Effector CD4-positive, alpha-beta T cell (primary cell): ENCODE results near the gene WNT8A. TPM values are rescaled to one million over a fixed set of nuclear protein-coding genes. Genes with fewer than 3 reads are reported as not detected.
"Not testable (repeated sequence)": the region's sequence is repeated elsewhere in the genome, so short reads cannot be mapped to it uniquely, and the experiment has no call there.

ENCODE experiments used
- DNase-seq: peaks from one replicate; pipeline ENCODE4 v3.0.0-alpha.2; 2020
- total RNA-seq: gene quantifications from one replicate; lab custom pipeline; 2026; lab: John Stamatoyannopoulos, UW

Gene WNT8A
- not detected for total RNA-seq

GRCh38 chr5:138083702-138084101, at the start of gene WNT8A:
WNT8A (plus strand) TSS chr5:138084033; CDS start chr5:138084128, 95 bp downstream.
- no peak for DNase-seq

GRCh38 chr5:138035605-138036537, 48.0 kb upstream of the WNT8A start:
- peak; percentile 52 for DNase-seq

- DNase-seq: no peak
These were observed 46.6 kb upstream of the WNT8A start for GRCh38 chr5:138037271-138037670.

GRCh38 chr5:138037907-138038633, 45.8 kb upstream of the WNT8A start:
- DNase-seq: no peak

- no peak for DNase-seq
These were observed 45.0 kb upstream of the WNT8A start for GRCh38 chr5:138038826-138039225.

- DNase-seq: not testable (repeated sequence)
These were observed 38.5 kb upstream of the WNT8A start for GRCh38 chr5:138045283-138045682.

- DNase-seq: no peak
These were observed 32.2 kb upstream of the WNT8A start for GRCh38 chr5:138051441-138052296.

GRCh38 chr5:138052718-138053117, 31.1 kb upstream of the WNT8A start:
- DNase-seq: not testable (repeated sequence)

GRCh38 chr5:138053554-138053953, 30.3 kb upstream of the WNT8A start:
- no peak for DNase-seq

- no peak for DNase-seq
These were observed 29.6 kb upstream of the WNT8A start for GRCh38 chr5:138054206-138054605.

- DNase-seq: no peak
These were observed 28.8 kb upstream of the WNT8A start for GRCh38 chr5:138054847-138055558.

GRCh38 chr5:138064526-138064925, 19.3 kb upstream of the WNT8A start:
- no peak for DNase-seq

- DNase-seq: no peak
These were observed 18.7 kb upstream of the WNT8A start for GRCh38 chr5:138065102-138065501.

GRCh38 chr5:138067945-138068344, 15.9 kb upstream of the WNT8A start:
- DNase-seq: no peak

- peak; percentile 61 for DNase-seq
These were observed 14.9 kb upstream of the WNT8A start for GRCh38 chr5:138068742-138069600.

- DNase-seq: not testable (repeated sequence)
These were observed 13.8 kb upstream of the WNT8A start for GRCh38 chr5:138070026-138070425.

GRCh38 chr5:138077064-138077696, 6.7 kb upstream of the WNT8A start:
- peak; percentile 44 for DNase-seq

- DNase-seq: no peak
These were observed 5.7 kb upstream of the WNT8A start for GRCh38 chr5:138078006-138078643.

- no peak for DNase-seq
These were observed 1.8 kb upstream of the WNT8A start for GRCh38 chr5:138082033-138082432.

GRCh38 chr5:138091685-138092084, 7.9 kb downstream of the WNT8A start:
- no peak for DNase-seq
